Neural crest cell (in vitro differentiated cells): ENCODE results near the gene ZDHHC11. TPM values are rescaled to one million over a fixed set of nuclear protein-coding genes. Genes with fewer than 3 reads are reported as not detected.

Experiments
- DNase-seq: peaks from one replicate; pipeline ENCODE4 v3.0.0; 2021; ENCODE audit warnings: low read depth, mixed read lengths, low spot score
- H3K27ac Mint-ChIP-seq: one replicate; pipeline ENCODE4 v1.8.0; 2021; ENCODE audit warnings: mild to moderate bottlenecking, mixed read lengths; ENCODE audit not compliant: unreplicated experiment
- H3K27me3 Mint-ChIP-seq: 2 replicates; pipeline ENCODE4 v1.8.0; 2021; ENCODE audit warnings: low read depth, mild to moderate bottlenecking, mixed read lengths
- H3K36me3 Mint-ChIP-seq: 2 replicates; pipeline ENCODE4 v1.8.0; 2021; ENCODE audit warnings: low read depth, mild to moderate bottlenecking, mixed read lengths
- H3K4me1 Mint-ChIP-seq: 2 replicates; pipeline ENCODE4 v1.8.0; 2021; ENCODE audit warnings: mixed read lengths
- H3K4me3 Mint-ChIP-seq: one replicate; pipeline ENCODE4 v1.8.0; 2021; ENCODE audit warnings: mild to moderate bottlenecking, mixed read lengths
- H3K9me3 Mint-ChIP-seq: 2 replicates; pipeline ENCODE4 v1.8.0; 2021; ENCODE audit warnings: mixed read lengths
- total RNA-seq: library from RNA; stranded (reverse); gene quantifications from 2 replicates; pipeline ENCODE4 v1.2.1, GENCODE V29; 2021
- TF ChIP-seq, protein P1 (sequence below): fragments of 200-600 bp; sonication (generic); conservative IDR thresholded peaks from 2 replicates; pipeline ENCODE4 v1.5.0; 2021; ENCODE audit warnings: antibody characterized with exemption, mild to moderate bottlenecking

The ZDHHC11 gene
- total RNA-seq, 1 donor from 2014 or later: 17.2 TPM

DNA sequence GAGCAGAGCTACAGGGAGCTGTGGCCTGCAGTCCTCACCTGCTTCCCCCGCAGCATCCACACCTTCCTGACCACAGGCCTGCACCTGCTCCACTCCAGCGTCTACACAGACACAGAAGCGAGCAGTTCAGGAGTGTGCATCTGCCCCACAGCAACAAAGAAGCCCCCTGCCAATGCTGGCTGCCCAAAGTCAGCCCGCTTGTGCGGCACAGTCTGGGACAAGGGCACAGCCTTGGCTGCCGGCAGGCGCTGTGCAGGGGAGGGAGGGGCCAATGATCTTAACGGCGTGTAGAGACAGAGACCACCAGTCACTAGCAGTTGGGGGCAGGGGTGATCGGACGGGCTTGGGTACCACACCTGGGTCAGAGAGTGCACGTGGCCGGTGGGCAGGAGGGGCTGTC is 35.2 kb upstream of the ZDHHC11 start:
- Mint-ChIP-seq H3K27ac (peak overlapping the region; percentile 12), H3K36me3 (peaks cover 30% of the 10 kb centered on the region)

DNA sequence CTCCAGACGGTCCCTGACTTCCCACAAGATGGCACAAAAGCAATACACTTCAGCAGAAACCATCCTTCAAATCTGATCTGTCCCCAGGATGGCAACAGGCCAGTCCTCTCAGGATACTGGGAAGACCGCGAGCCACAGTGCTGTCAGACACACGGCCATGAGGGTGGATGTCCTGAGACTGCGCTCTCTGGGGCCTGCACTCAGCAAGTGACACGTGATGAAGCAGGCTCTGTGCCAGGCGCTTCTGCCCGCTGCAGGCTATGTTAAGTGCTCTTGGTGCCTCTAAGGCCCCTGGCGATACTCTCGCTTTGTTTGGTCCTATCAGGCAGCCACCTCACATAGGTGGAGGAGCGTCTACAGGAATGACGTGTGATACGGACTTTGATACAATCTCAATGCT is 34.7 kb upstream of the ZDHHC11 start:
- Mint-ChIP-seq H3K27ac (no peak overlapping the region), H3K27me3 (peaks cover 3% of the 10 kb centered on the region)

More for the DNA sequence above, 35.2 kb upstream of the ZDHHC11 start:
- no peak overlapping the region for H3K4me3 Mint-ChIP-seq
- DNase-seq: no peak
- TF ChIP-seq, protein P1, sequence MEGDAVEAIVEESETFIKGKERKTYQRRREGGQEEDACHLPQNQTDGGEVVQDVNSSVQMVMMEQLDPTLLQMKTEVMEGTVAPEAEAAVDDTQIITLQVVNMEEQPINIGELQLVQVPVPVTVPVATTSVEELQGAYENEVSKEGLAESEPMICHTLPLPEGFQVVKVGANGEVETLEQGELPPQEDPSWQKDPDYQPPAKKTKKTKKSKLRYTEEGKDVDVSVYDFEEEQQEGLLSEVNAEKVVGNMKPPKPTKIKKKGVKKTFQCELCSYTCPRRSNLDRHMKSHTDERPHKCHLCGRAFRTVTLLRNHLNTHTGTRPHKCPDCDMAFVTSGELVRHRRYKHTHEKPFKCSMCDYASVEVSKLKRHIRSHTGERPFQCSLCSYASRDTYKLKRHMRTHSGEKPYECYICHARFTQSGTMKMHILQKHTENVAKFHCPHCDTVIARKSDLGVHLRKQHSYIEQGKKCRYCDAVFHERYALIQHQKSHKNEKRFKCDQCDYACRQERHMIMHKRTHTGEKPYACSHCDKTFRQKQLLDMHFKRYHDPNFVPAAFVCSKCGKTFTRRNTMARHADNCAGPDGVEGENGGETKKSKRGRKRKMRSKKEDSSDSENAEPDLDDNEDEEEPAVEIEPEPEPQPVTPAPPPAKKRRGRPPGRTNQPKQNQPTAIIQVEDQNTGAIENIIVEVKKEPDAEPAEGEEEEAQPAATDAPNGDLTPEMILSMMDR: no peak
- H3K9me3 Mint-ChIP-seq: peaks cover 6% of the 10 kb centered on the region
- H3K4me1 Mint-ChIP-seq: peaks cover 4% of the 10 kb centered on the region
- H3K27me3 Mint-ChIP-seq: peaks cover 3% of the 10 kb centered on the region

DNA sequence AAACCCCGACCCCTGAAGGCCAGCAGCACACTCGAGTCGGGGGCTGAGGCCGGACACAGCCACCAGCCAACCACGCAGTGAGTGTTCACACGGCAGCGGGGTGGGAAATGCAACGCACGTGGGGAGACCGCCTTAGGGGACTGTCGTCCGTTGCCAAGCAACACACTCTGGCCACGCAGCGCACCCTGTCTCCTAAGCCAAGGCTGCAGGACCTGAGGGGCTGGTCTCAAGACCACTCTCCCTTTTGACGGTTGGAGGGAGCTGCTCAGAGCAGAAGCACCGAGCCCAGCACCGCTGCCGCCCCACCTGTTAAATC is 34.3 kb upstream of the ZDHHC11 start:
- Mint-ChIP-seq H3K4me3 (no peak overlapping the region), H3K27ac (no peak overlapping the region), H3K36me3 (peaks cover 30% of the 10 kb centered on the region), H3K9me3 (peaks cover 6% of the 10 kb centered on the region), H3K4me1 (no peaks in the 10 kb centered on the region), H3K27me3 (peaks cover 3% of the 10 kb centered on the region)
- TF ChIP-seq, protein P1: no peak
- no peak for DNase-seq

More for the DNA sequence above, 34.7 kb upstream of the ZDHHC11 start:
- peaks cover 30% of the 10 kb centered on the region for H3K36me3 Mint-ChIP-seq
- TF ChIP-seq, protein P1: no peak
- no peak overlapping the region for H3K4me3 Mint-ChIP-seq
- peaks cover 6% of the 10 kb centered on the region for H3K9me3 Mint-ChIP-seq
- DNase-seq: no peak
- H3K4me1 Mint-ChIP-seq: no peaks in the 10 kb centered on the region

- Mint-ChIP-seq H3K27me3 (peaks cover 3% of the 10 kb centered on the region), H3K4me1 (no peaks in the 10 kb centered on the region), H3K9me3 (peaks cover 6% of the 10 kb centered on the region), H3K4me3 (no peak overlapping the region), H3K27ac (no peak overlapping the region), H3K36me3 (peaks cover 30% of the 10 kb centered on the region)
- TF ChIP-seq, protein P1: no peak
- DNase-seq: no peak
Measured at GRCh38 chr5:884345-885126, 33.8 kb upstream of the ZDHHC11 start.

DNA sequence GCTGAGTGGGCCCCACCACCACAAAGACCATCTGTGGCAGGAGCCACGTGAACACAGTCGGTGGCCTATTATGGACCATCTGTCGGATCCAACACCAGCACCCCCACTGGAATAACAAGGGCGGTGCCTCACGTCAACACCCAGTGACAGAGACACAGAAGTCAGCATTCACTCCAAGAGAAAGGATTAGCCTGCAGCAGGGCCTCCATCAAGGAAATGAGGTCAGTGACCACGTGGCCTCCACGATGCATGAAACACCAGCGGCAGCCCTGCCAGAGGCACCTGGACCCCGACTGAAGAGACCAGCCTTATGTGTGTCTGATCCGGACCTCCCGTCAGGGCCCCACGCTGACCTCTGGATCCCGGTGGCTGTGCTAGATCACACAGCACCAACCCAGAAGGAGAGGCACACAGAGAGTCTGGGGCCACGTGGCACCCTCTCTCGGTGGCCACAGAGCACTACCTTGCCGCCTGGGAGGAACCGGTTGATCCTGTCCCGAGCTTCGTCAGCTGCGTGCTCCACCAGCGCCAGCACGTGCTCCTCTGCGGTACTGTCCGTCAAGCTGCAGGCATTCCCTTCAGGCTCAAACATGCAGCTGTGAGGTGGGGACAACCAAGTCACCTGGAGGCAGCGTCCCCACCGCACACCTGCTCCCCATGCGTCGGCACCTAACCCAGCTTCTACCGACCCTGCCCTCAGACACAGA is 32.8 kb upstream of the ZDHHC11 start:
- H3K36me3 Mint-ChIP-seq: peaks cover 30% of the 10 kb centered on the region
- TF ChIP-seq, protein P1: no peak
- H3K4me1 Mint-ChIP-seq: no peaks in the 10 kb centered on the region

More for the DNA sequence above, 32.8 kb upstream of the ZDHHC11 start:
- Mint-ChIP-seq H3K27ac (no peak overlapping the region), H3K9me3 (peaks cover 6% of the 10 kb centered on the region), H3K27me3 (peaks cover 3% of the 10 kb centered on the region), H3K4me3 (no peak overlapping the region)
- no peak for DNase-seq
